ENCODE measurements around the gene SEMA4C.

The SEMA4C gene

DNA sequence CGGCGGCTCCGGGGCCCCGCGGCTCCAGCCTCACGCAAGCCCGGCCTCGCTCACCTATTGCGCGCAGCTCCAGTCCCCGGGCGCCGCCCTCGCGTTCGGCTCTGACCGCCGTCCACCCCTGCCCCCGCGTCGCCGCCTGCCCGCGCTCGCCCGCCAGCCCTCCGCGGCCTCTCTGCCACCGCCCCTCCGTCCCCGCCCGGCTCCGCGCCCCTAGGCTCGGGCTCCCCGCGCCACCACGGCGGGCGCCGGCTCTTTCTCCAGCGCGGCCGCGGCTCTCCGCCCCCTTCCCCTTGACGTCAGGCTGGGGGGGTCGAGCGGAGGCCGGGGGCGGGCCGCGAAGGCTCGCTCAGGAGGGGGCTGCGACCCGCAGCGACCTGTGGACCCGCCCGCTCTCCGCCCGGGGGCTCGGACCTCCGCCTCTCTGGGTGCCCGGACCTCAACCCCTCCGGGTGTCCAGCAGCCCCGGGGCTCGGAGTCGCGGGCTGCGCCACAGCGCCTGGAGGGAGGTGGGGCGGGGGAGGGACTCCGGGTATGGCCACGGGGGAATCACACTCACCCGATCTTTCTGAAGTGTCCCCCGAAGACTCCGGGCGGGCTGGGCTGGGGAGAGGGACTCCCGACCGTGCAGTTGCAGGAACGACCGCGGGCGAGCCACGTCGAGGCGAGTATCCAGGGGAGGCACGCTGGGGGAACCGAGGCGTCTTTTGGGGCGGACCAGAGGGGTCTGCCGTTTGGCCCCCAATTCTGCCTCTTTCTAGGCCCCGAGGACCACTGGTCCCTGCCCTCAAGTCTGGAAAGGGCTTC is at the start of gene SEMA4C:
Gene SEMA4C, minus strand, starts transcription at position 259 of the 804 bp plus-strand sequence. CDS start 2,194 bp downstream, outside the sequence.
- peak; percentile 32 to 54 for DNase-seq (ENCODE audit: low read depth in 2 of 2)

- no peak for DNase-seq (ENCODE audit: low read depth in 2 of 2)
Measured at GRCh38 chr2:96918754-96919550, 49.1 kb upstream of the SEMA4C start.

GRCh38 chr2:96918092-96918753 is 48.3 kb upstream of the SEMA4C start:
- no peak for DNase-seq (ENCODE audit: low read depth in 2 of 2)

DNA sequence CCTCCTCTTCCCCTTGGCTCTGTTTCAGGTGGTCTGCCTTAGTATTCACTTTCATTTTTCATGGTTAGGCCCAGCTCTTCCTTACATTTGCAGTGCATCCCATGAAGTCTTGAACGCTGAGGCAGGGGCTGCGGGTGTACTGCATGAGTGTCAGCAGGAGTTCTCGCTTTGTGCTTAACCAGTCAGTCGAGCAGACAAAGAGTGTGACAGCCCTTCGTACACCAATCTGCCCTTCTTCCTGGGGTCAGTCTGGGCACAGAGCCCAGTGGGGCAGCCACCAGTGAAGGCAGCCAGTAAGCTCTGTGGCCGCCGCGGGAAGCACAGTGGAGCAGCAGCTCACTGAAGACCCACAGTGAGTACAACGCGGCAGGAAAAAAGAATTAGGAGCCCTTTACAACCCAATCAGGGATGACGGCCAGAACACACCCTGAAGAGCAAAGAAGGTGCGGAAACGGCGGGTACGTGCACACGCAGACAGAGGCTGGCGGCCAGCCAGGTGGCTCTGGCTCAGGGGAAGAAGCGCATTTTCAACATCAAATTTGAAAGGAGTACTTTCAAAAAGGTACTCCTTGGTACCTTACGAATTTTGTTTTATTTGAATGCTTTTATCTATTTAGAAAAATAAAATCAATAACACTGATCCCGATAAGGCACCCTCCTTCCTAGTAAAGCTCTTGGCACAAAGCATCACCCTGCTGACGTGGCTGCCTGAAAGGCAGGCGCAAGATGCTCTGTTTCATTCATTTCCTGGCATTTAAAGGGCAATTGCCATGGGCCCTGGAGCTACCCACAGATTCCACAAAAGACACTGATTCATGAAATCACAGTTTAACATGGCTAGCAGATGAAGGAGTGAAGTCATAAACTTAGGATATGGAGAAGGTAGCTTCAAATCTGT is 47.0 kb upstream of the SEMA4C start:
- no peak for DNase-seq (ENCODE audit: low read depth in 2 of 2)

DNA sequence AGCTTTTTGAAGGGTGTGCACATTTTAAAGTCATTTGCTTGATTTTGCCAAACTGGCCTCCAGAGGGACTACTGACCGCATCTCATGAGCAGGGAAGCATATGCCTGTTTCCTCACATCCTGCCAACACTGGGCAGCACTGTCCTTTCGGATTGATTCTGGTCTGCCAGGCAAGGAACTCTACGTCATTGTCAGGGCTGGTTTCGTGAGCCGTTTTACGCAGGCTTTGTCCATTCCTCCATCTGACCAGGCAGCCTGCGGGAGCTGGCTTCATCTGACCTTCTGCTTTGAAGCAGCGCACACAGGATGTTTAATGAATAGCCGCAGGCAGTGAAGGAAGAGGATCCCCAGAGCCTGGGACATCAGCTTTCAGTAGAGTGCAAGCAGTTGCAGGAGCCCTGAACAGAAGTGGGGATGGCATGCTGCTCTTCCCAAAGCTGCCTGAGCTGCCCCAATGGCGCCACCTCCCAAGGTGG is 46.3 kb upstream of the SEMA4C start:
- DNase-seq (ENCODE audit: low read depth in 2 of 2), result no peak

GRCh38 chr2:96914332-96914731 is 44.5 kb upstream of the SEMA4C start:
- no peak for DNase-seq (ENCODE audit: low read depth in 2 of 2)

DNA sequence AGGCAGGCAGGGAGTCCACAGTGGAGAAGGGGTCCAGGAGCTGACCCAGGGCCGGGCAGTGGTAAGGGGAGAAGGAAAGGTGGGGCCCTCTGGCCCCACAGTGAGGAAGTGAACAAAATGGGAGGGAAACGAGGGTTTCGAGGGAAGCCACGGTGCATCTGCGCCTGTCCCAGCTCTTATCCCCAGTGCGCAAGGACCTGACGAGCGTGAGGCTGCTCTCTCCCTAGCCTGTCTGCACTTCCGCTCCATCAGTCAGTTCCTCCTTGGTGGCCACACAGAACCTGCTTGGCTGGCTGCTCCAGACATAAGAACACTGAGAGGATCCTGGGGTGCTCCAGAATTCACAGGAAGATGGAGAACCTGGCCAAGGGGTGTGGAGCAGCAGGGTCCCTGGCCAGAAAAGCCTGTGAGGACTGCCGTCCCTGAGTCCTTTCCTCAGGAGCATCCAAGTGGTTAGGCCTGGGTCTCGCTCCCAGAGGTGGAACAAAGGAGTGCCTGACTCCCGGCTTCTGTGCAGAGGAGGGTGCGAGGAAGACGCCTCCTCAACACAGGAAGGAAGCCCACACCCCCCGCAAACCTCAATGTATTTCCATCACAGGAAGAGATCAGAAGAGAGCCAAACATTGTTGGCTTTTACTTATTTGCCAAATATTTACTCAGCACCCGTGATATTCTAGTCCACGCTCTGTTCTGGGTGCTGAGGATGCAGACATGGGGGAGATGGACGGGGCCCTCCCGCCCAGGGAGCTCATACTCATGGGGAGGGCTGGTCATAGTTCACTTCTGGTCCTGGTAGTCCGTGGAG is 43.7 kb upstream of the SEMA4C start:
- peak; percentile 16 to 34 for DNase-seq (ENCODE audit: low read depth in 2 of 2)

DNA sequence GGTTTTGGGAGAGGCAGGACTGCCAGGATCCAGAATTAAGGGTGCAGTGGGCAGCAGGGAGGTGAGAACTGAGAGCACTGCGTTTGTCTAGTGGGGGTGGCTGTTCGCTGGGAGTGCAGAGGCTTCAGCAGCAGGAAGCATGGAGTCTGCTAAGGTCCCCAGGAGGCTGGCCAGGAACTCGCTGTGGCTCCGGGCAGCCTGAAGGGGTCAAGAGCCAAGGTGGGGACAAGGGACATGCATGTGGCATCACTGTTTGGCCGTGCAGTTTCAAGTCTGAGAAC is 43.2 kb upstream of the SEMA4C start:
- no peak for DNase-seq (ENCODE audit: low read depth in 2 of 2)

GRCh38 chr2:96912346-96913116 is 42.7 kb upstream of the SEMA4C start:
- no peak for DNase-seq (ENCODE audit: low read depth in 2 of 2)

GRCh38 chr2:96909611-96910021 is 39.7 kb upstream of the SEMA4C start:
- no peak for DNase-seq (ENCODE audit: low read depth in 2 of 2)

GRCh38 chr2:96907115-96908041 is 37.5 kb upstream of the SEMA4C start:
- no peak for DNase-seq (ENCODE audit: low read depth in 2 of 2)

- DNase-seq (ENCODE audit: low read depth in 2 of 2), result no peak
Measured at GRCh38 chr2:96906729-96907114, 36.8 kb upstream of the SEMA4C start.

GRCh38 chr2:96903815-96904214 is 33.9 kb upstream of the SEMA4C start:
- DNase-seq (ENCODE audit: low read depth in 2 of 2), result no peak

DNA sequence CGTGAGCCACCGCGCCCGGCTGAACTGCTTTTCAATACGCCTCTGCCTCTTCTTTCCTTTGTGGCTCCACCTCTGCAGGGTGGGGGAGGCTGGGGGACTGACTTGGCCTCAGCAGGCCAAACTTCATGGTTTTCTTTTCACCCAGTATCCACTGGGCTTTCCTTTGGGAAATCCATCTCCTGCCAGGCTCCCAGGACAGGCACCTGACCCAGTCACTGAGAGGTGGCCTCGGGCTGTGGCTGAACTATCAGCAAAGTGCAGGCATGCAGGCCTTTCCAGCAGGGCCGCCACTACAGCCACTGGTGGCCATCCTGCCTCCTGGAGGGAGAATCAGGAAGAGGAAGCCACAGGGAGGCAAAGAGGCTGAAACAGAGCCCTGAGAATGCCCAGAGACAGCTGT is 33.4 kb upstream of the SEMA4C start:
- no peak for DNase-seq (ENCODE audit: low read depth in 2 of 2)

- DNase-seq (ENCODE audit: low read depth in 2 of 2), result no peak
Measured at GRCh38 chr2:96900237-96900636, 30.4 kb upstream of the SEMA4C start.

DNA sequence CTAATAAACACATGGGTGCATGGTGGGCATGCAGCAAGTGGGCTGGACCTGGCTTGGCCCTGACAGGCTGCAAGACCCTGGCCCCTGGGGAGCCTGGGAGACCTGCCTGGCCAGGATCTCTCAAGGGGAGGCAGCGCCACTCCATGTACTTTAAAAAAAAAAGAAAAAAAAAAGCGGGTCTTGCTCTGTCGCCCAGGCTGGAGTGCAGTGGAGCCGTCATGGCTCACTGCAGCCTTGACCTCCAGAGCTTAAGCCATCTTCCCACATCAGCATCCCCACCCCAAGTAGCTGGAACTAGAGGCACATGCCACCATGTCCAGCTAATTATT is 29.5 kb upstream of the SEMA4C start:
- no peak for DNase-seq (ENCODE audit: low read depth in 2 of 2)

- no peak for DNase-seq (ENCODE audit: low read depth in 2 of 2)
Measured at GRCh38 chr2:96898641-96899412, 28.9 kb upstream of the SEMA4C start.

GRCh38 chr2:96898135-96898505 is 28.2 kb upstream of the SEMA4C start:
- DNase-seq (ENCODE audit: low read depth in 2 of 2), result no peak

Measured in stimulated activated CD4-positive, alpha-beta T cell treated with anti-CD3 and anti-CD28 coated beads, Interleukin-1b, Interleukin-23, amount 100 ng/mL, for 4 hours (primary cell).